D721Med (cell line): ENCODE data around the gene NSMCE3.

Experiments used
- DNase-seq: peaks from one replicate; pipeline ENCODE4 v3.0.0; 2011; ENCODE audit warnings: low spot score; ENCODE audit not compliant: insufficient read length
- FAIRE-seq: peaks from 2 replicates; lab custom pipeline; 2011; peaks lifted over from hg19 to GRCh38; lab: Jason Lieb, UNC
- TF ChIP-seq, protein P1 (sequence below): IDR thresholded peaks from 2 replicates; pipeline ENCODE4 v1.5.1; 2012; ENCODE audit warnings: mild to moderate bottlenecking, control low read depth; ENCODE audit not compliant: insufficient read depth; ENCODE audit errors: missing control alignments

Gene NSMCE3

DNA sequence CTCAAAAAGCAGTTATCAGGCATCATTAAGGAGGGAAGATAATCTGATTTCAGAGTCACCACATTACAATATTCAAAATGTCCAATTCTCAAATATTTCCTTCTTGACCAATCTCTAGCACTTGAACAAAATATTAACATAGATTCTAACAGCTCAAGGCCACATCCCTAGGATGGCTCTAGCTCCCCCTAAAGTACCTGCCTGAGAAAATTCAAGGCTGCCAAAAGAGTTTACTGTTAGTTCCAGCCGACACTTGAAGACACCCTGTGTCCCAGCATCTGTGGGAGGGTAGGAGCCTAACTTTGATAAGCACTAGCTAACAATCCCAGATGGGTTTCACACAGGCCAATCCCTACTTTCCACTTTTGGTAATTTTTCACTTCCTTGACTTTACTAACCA lies 10.4 kb downstream of the NSMCE3 start:
- no peak for DNase-seq
- TF ChIP-seq, protein P1, sequence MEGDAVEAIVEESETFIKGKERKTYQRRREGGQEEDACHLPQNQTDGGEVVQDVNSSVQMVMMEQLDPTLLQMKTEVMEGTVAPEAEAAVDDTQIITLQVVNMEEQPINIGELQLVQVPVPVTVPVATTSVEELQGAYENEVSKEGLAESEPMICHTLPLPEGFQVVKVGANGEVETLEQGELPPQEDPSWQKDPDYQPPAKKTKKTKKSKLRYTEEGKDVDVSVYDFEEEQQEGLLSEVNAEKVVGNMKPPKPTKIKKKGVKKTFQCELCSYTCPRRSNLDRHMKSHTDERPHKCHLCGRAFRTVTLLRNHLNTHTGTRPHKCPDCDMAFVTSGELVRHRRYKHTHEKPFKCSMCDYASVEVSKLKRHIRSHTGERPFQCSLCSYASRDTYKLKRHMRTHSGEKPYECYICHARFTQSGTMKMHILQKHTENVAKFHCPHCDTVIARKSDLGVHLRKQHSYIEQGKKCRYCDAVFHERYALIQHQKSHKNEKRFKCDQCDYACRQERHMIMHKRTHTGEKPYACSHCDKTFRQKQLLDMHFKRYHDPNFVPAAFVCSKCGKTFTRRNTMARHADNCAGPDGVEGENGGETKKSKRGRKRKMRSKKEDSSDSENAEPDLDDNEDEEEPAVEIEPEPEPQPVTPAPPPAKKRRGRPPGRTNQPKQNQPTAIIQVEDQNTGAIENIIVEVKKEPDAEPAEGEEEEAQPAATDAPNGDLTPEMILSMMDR: no peak
- FAIRE-seq: no peak

DNA sequence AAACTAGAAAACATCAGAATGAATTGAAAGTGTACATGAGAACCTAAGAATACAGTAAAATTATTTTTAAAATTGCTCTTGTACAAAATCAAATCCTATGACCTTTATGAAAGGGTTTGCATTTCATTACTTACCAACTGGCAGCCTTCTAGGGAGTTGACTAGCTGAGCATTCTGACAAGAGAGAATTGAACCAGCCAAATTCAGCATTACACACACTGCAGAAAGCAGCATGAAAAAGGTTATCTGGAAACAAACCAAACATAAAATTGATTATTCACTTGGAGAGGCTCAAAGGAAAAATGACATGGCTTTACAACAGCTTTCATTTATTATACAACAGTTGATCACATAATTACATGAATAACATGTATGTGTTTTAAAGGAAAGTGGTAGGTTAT lies 17.4 kb downstream of the NSMCE3 start:
- DNase-seq: no peak
- no peak for FAIRE-seq
- TF ChIP-seq, protein P1: no peak

DNA sequence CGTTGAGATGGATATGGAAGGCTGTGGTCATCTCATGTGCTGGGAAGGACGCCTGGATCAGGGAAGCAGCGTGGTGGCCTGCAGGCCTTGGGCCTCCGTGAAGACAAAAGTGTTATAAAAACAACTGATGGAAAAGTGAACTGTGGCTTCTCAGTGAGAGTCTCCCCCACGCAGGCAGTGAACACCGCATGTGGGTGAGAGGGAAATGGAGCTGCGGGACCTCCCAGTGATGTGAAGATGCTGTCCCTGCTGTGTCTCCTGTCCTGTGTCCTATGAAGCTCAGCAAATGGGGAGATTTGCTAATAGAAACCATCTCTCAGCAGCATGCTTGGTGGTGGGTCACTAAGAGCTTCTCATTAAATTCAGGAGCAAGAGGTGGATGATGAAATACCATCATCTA lies 25.1 kb downstream of the NSMCE3 start:
- no peak for DNase-seq
- TF ChIP-seq, protein P1: no peak
- no peak for FAIRE-seq

DNA sequence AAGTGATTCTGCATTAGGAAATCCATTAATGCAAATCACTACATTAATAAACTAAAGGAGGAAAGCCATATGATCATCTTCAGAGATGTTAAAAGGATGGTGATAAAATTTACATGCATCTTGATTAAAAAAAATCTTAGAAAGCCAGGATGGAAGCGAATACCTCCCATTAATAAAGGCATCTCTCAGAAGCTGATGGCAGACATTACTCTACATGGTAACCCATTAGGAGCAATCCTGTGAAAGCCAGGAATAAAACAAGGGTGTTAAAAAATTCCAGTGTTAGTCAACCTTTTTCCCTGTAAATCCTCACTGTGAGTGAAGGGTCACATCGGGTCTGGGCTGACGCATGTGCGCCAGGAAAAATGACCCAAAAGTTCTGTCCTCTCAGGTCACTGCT lies 25.5 kb downstream of the NSMCE3 start:
- no peak for FAIRE-seq
- TF ChIP-seq, protein P1: no peak
- no peak for DNase-seq

DNA sequence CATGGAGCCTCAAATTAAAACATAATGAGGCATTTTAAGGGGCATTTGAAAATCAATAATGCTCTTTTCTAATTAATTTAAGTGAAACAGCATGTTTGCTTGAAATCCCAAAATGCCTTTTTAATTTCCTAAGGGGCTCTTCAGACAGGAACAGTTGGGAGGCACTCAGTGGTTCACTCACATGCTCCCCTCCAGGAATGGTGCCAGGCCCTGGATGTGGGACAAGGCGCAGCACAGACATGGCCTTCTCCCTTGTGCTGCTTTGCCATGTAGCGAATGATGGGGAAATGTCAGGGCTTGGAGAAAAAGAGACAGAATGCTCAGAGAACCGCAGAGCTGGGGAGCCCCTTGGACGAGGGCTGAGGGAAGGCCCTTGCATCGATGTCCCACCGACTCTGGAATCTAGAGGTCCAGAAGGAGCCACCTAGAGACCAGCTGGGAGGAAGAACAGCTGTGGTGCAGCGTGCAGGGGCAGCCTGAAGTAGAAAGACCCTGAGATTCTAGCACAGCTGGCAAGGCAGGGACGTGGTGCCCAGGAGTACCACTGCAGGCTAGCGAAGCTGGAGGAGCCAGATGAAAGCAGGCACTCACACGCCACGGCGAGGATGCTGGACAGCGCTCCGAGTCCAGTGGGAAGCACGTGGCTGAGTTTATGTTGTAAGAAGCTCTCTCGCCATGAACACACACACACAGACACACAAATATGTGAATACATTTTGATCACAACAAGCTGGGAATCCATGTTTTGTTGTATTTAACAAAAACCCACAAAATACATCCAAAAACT lies 27.0 kb downstream of the NSMCE3 start:
- DNase-seq (no peak), FAIRE-seq (no peak)
- TF ChIP-seq, protein P1: no peak

DNA sequence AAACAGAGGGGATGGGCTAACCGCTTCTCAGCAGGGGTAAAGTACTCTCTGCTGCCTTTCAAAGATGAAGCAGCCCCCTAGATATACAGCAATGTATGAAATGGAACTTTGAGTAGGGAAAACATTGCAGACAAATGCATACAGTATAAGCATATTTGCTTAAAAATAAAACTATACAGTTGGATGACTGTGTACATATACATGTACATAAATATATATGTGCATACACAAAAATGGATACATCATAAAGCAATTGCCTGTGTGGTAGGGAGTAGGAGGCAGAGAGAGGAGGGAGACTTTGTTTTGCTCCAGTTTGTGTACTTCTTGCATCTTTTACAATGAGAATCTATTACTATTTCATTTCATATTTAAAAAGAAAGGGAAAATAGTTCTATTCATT lies 28.4 kb downstream of the NSMCE3 start:
- FAIRE-seq (no peak), DNase-seq (no peak)
- TF ChIP-seq, protein P1: no peak

DNA sequence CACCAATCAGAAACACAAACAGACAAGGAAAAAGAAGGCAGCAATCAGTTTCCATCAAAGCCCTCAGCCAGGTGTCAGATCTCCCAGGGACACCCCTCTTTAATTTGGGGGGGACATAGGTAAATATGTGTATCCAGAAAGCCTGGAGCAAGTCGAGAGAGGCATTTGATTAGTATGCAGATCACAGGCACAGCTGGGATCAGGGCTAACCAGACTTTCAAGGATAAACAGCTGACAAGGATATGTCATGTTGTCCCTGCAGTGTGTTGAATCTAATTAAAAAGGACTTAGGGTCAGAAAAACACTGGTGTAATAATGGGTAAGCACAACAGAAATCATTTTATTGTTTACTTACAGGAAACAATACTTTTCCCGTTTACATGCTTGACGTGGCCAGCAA lies 30.2 kb downstream of the NSMCE3 start:
- no peak for FAIRE-seq
- TF ChIP-seq, protein P1: no peak
- no peak for DNase-seq
